Upper lobe of right lung (tissue), 1 donor: ENCODE results near the gene MAN1C1. TPM values are rescaled to one million over a fixed set of nuclear protein-coding genes. Genes with fewer than 3 reads are reported as not detected.

Experiments used
- ATAC-seq: fragments of 200-7000 bp; cut with Tn5 transposase; one replicate; pipeline ENCODE4 v1.9.1; 2020; ENCODE audit warnings: mild to moderate bottlenecking, moderate library complexity
- DNase-seq: peaks from one replicate; pipeline ENCODE4 v3.0.0-alpha.2; 2020
- H3K27ac ChIP-seq: fragments of 200-600 bp; one replicate; pipeline ENCODE4 v1.8.0; 2022
- H3K27me3 ChIP-seq: fragments of 200-600 bp; one replicate; pipeline ENCODE4 v1.8.0; 2022; ENCODE audit warnings: mild to moderate bottlenecking
- H3K36me3 ChIP-seq: fragments of 200-600 bp; one replicate; pipeline ENCODE4 v1.8.0; 2022
- H3K4me1 ChIP-seq: fragments of 200-600 bp; one replicate; pipeline ENCODE4 v1.8.0; 2022
- H3K4me3 ChIP-seq: fragments of 200-600 bp; one replicate; pipeline ENCODE4 v1.8.0; 2022; ENCODE audit warnings: mild to moderate bottlenecking
- H3K9me3 ChIP-seq: fragments of 200-600 bp; one replicate; pipeline ENCODE4 v1.8.0; 2022
- CTCF ChIP-seq: fragments of 200-600 bp; IDR thresholded peaks from one replicate; pipeline ENCODE4 v1.8.0; 2022; ENCODE audit warnings: antibody characterized with exemption
- intact Hi-C: fragments of 100-400 bp; cut with DNase I; formaldehyde crosslinking; loops from one replicate; pipeline ENCODE4 v1.11.0; 2022
- total RNA-seq: library from RNA; stranded (reverse); fragmentation: NEBNext Ultra II Directional; extraction: Animal tissue kit (Norgen Biotek cat#: 25700); gene quantifications from one replicate; pipeline ENCODE4 v1.2.1, GENCODE V29; 2021
- donor health status: DM: no; HTN: yes; CAD: no; lungs with severe emphysema.

Gene MAN1C1
- total RNA-seq, 1 donor from 2014 or later, result 19.7 TPM

GRCh38 chr1:25649505-25650288, 33.1 kb downstream of the MAN1C1 start:
- no peak for TF ChIP-seq CTCF
- Histone ChIP-seq H3K27ac (no peak overlapping the region), H3K4me1 (peaks cover 9% of the 10 kb centered on the region), H3K9me3 (no peaks in the 10 kb centered on the region), H3K4me3 (no peak overlapping the region), H3K27me3 (no peaks in the 10 kb centered on the region), H3K36me3 (no peaks in the 10 kb centered on the region)
- intact Hi-C loops, result no loop called here
- no peak for ATAC-seq
- DNase-seq, result peak; percentile 34

GRCh38 chr1:25650289-25650576, 33.6 kb downstream of the MAN1C1 start:
- no peaks in the 10 kb centered on the region for H3K9me3 ChIP-seq
- H3K27me3 ChIP-seq, result no peaks in the 10 kb centered on the region
- intact Hi-C loops, result no loop called here
- no peak overlapping the region for H3K27ac ChIP-seq
- DNase-seq (no peak), ATAC-seq (no peak)
- H3K36me3 ChIP-seq, result no peaks in the 10 kb centered on the region
- no peak for TF ChIP-seq CTCF
- no peak overlapping the region for H3K4me3 ChIP-seq
- H3K4me1 ChIP-seq, result peaks cover 9% of the 10 kb centered on the region

- no peak for TF ChIP-seq CTCF
- H3K27ac ChIP-seq, result no peak overlapping the region
- no peak for ATAC-seq
- H3K27me3 ChIP-seq, result no peaks in the 10 kb centered on the region
- no peaks in the 10 kb centered on the region for H3K9me3 ChIP-seq
- H3K4me3 ChIP-seq, result no peak overlapping the region
- no peaks in the 10 kb centered on the region for H3K36me3 ChIP-seq
- intact Hi-C loops, result no loop called here
- peaks cover 9% of the 10 kb centered on the region for H3K4me1 ChIP-seq
- DNase-seq, result peak; percentile 47
Measured at GRCh38 chr1:25651036-25651640, 34.5 kb downstream of the MAN1C1 start.

GRCh38 chr1:25651824-25652741, 35.5 kb downstream of the MAN1C1 start:
- no peak for TF ChIP-seq CTCF
- intact Hi-C loops, result no loop called here
- DNase-seq (peak; percentile 60), ATAC-seq (peak; percentile 10)
- Histone ChIP-seq H3K4me1 (peaks cover 11% of the 10 kb centered on the region), H3K36me3 (no peaks in the 10 kb centered on the region), H3K9me3 (no peaks in the 10 kb centered on the region), H3K27ac (peak overlapping the region; percentile 36), H3K27me3 (no peaks in the 10 kb centered on the region), H3K4me3 (no peak overlapping the region)

- H3K9me3 ChIP-seq, result no peaks in the 10 kb centered on the region
- peaks cover 19% of the 10 kb centered on the region for H3K4me1 ChIP-seq
- ATAC-seq, result no peak
- no peaks in the 10 kb centered on the region for H3K27me3 ChIP-seq
- H3K27ac ChIP-seq, result no peak overlapping the region
- H3K4me3 ChIP-seq, result no peak overlapping the region
- TF ChIP-seq CTCF, result no peak
- no peak for DNase-seq
- intact Hi-C loops, result no loop called here
- H3K36me3 ChIP-seq, result no peaks in the 10 kb centered on the region
Measured at GRCh38 chr1:25653558-25653957, 37.0 kb downstream of the MAN1C1 start.
